Neuronal stem cell (in vitro differentiated cells): Measurements from ENCODE around the gene CAP1.

Experiments
- DNase-seq: peaks from one replicate; pipeline ENCODE4 v3.0.0-alpha.2; 2013; ENCODE audit warnings: low spot score
- H2AFZ ChIP-seq: one replicate; pipeline ENCODE4 v1.6.1; 2013; ENCODE audit warnings: mild to moderate bottlenecking, low read length, inconsistent platforms
- H2AK5ac ChIP-seq: 2 replicates; pipeline ENCODE4 v1.6.1; 2013; ENCODE audit warnings: low read depth, mild to moderate bottlenecking, inconsistent platforms, low read length, moderate library complexity, mixed read lengths
- H2BK120ac ChIP-seq: 2 replicates; pipeline ENCODE4 v1.6.1; 2013; ENCODE audit warnings: low read depth, mild to moderate bottlenecking, inconsistent platforms, low read length, moderate library complexity, mixed read lengths
- H2BK12ac ChIP-seq: one replicate; pipeline ENCODE4 v1.6.1; 2013; ENCODE audit warnings: low read length, inconsistent platforms
- H2BK15ac ChIP-seq: 2 replicates; pipeline ENCODE4 v1.6.1; 2013; ENCODE audit warnings: mild to moderate bottlenecking, low read length, inconsistent platforms, mixed read lengths
- H2BK5ac ChIP-seq: one replicate; pipeline ENCODE4 v1.6.1; 2013; ENCODE audit warnings: inconsistent platforms, mild to moderate bottlenecking, low read length, moderate library complexity
- H3K14ac ChIP-seq: one replicate; pipeline ENCODE4 v1.6.1; 2013; ENCODE audit warnings: low read length, inconsistent platforms
- H3K18ac ChIP-seq: 2 replicates; pipeline ENCODE4 v1.6.1; 2013; ENCODE audit warnings: low read length, inconsistent platforms
- H3K23ac ChIP-seq: 2 replicates; pipeline ENCODE4 v1.6.1; 2013; ENCODE audit warnings: low read depth, mild to moderate bottlenecking, mixed read lengths, low read length, inconsistent platforms; ENCODE audit not compliant: poor library complexity
- H3K27ac ChIP-seq: replicated peaks from 3 replicates; pipeline ENCODE4 v1.5.1; 2013; ENCODE audit warnings: low read length, inconsistent platforms
- H3K27me3 ChIP-seq, 3 experiments: 2 replicates each; pipeline ENCODE4 v1.6.1; 2013; ENCODE audit warnings: low read length in 3 of 3, mild to moderate bottlenecking in 2 of 3, inconsistent platforms in 1 of 3, low read depth in 1 of 3, mixed read lengths in 1 of 3, moderate library complexity in 1 of 3; ENCODE audit not compliant: control insufficient read depth in 3 of 3, insufficient read depth in 3 of 3
- H3K36me3 ChIP-seq, 2 donors: replicated peaks in 1 of 2; 2 replicates each; pipeline ENCODE4 v1.6.1; 2013; ENCODE audit warnings: low read length in 2 of 2; ENCODE audit not compliant: control insufficient read depth in 2 of 2, insufficient read depth in 2 of 2
- H3K4ac ChIP-seq: 2 replicates; pipeline ENCODE4 v1.6.1; 2013; ENCODE audit warnings: inconsistent platforms, mild to moderate bottlenecking, low read length, moderate library complexity
- H3K4me1 ChIP-seq, 2 donors: 1 replicate in 1 of 2; 2 replicates in 1 of 2; pipeline ENCODE4 v1.6.1; 2013; ENCODE audit warnings: low read length in 2 of 2, low read depth in 1 of 2; ENCODE audit not compliant: control insufficient read depth in 2 of 2, insufficient read depth in 1 of 2
- H3K4me2 ChIP-seq: one replicate; pipeline ENCODE4 v1.6.1; 2013; ENCODE audit warnings: mild to moderate bottlenecking, low read length, inconsistent platforms; ENCODE audit not compliant: insufficient read depth, poor library complexity, severe bottlenecking
- H3K4me3 ChIP-seq, 2 donors: 2 replicates each; pipeline ENCODE4 v1.5.1; 2013; ENCODE audit warnings: low read length in 2 of 2, mild to moderate bottlenecking in 2 of 2, inconsistent platforms in 1 of 2, moderate library complexity in 1 of 2
- H3K79me1 ChIP-seq: one replicate; pipeline ENCODE4 v1.6.1; 2013; ENCODE audit warnings: low read depth, mild to moderate bottlenecking, inconsistent platforms, low read length, moderate library complexity
- H3K9ac ChIP-seq: one replicate; pipeline ENCODE4 v1.6.1; 2013; ENCODE audit warnings: mild to moderate bottlenecking, low read depth, low read length, inconsistent platforms; ENCODE audit not compliant: poor library complexity
- H3K9me3 ChIP-seq, 2 donors: replicated peaks in 1 of 2; 2 replicates each; pipeline versions ENCODE3 to v1.6.1; 2013; ENCODE audit warnings: low read length in 2 of 2, mild to moderate bottlenecking in 2 of 2, inconsistent platforms in 1 of 2, low read depth in 1 of 2, mixed read lengths in 1 of 2, moderate library complexity in 1 of 2; ENCODE audit not compliant: control insufficient read depth in 2 of 2, insufficient read depth in 1 of 2
- H4K8ac ChIP-seq: one replicate; pipeline ENCODE4 v1.6.1; 2013; ENCODE audit warnings: low read depth, mild to moderate bottlenecking, inconsistent platforms, low read length, moderate library complexity
- H4K91ac ChIP-seq: one replicate; pipeline ENCODE4 v1.6.1; 2013; ENCODE audit warnings: low read length, low read depth, mild to moderate bottlenecking, inconsistent platforms; ENCODE audit not compliant: poor library complexity
- WGBS, 2 donors: extraction: QIAGEN DNeasy Blood & Tissue Kit; methylation state at CpG; one replicate each; pipeline ENCODE4 v1.1.7; 2013; ENCODE audit warnings: missing lambda C conversion rate in 2 of 2, mixed read lengths in 1 of 2; ENCODE audit not compliant: insufficient read length in 2 of 2, insufficient replicate concordance in 1 of 2; ENCODE audit errors: extremely low coverage in 2 of 2; 5-methylcytosine and 5-hydroxymethylcytosine counted together

Gene CAP1

GRCh38 chr1:40038697-40039096, 1.8 kb upstream of the CAP1 start:
- H4K8ac ChIP-seq, result no peak overlapping the region
- H2AK5ac ChIP-seq, result no peak overlapping the region
- no peak overlapping the region for H3K4me2 ChIP-seq
- H3K14ac ChIP-seq, result no peak overlapping the region
- no peak overlapping the region for H3K4ac ChIP-seq
- H3K4me3 ChIP-seq, result no peak overlapping the region
- peaks cover 4 to 13% of the 10 kb centered on the region in 2 donors for H3K4me1 ChIP-seq
- H3K27ac ChIP-seq, result no peak overlapping the region
- peaks cover 1% of the 10 kb centered on the region for H3K79me1 ChIP-seq
- WGBS, 2 donors, result no CpG with 5 or more reads among the region's 3 CpGs
- no peaks in the 10 kb centered on the region for H3K27me3 ChIP-seq
- H3K18ac ChIP-seq, result no peak overlapping the region
- H2BK15ac ChIP-seq, result no peak overlapping the region
- no peak for DNase-seq
- H3K9me3 ChIP-seq, result no peaks in the 10 kb centered on the region
- no peak overlapping the region for H2BK120ac ChIP-seq
- no peak overlapping the region for H2BK12ac ChIP-seq
- no peak overlapping the region for H3K23ac ChIP-seq
- H2BK5ac ChIP-seq, result no peak overlapping the region
- no peak overlapping the region for H3K9ac ChIP-seq
- H3K36me3 ChIP-seq, result peaks cover 0 to 16% of the 10 kb centered on the region in 2 donors
- H2AFZ ChIP-seq, result no peak overlapping the region
- H4K91ac ChIP-seq, result no peak overlapping the region

DNA sequence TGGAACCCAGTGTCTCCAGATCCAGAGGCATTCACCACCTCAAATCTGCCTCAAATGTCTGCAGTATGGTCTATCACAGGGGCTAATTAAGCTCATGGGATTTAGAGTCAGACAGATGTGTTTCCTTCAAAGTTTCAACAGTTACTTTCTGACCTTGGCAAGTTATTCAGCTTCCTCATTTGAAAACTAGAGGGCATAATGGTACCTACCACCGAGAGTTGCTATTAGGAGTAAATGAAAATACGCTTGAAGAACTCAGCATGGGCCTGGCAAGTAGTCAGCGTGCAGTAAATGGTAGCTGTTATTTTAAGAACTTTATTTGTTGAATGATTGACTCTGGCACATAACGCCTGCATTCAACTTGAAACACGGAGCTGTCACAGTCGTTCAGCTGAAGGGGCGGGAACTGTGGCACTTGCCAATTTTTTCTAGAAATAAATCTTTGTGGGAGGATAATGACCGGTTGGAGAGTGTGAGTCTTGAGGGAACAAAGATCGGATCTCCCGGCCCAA, 1.2 kb upstream of the CAP1 start:
- peak overlapping the region; percentile 92 for H2AFZ ChIP-seq
- H3K4me2 ChIP-seq, result peak overlapping the region; percentile 97
- H3K4me3 ChIP-seq, result peak overlapping the region; percentile 73 to 86
- no peak overlapping the region for H3K14ac ChIP-seq
- no CpG with 5 or more reads among the region's 10 CpGs for WGBS, 2 donors
- peaks cover 1% of the 10 kb centered on the region for H3K79me1 ChIP-seq
- H3K4me1 ChIP-seq, result peaks cover 4 to 13% of the 10 kb centered on the region in 2 donors
- no peak overlapping the region for H2BK15ac ChIP-seq
- H2BK120ac ChIP-seq, result no peak overlapping the region
- no peak overlapping the region for H2BK5ac ChIP-seq
- no peak overlapping the region for H2AK5ac ChIP-seq
- H3K27me3 ChIP-seq, result no peaks in the 10 kb centered on the region
- DNase-seq, result peak; percentile 4
- H4K8ac ChIP-seq, result no peak overlapping the region
- H3K27ac ChIP-seq, result peak overlapping the region; percentile 75
- peaks cover 0 to 16% of the 10 kb centered on the region in 2 donors for H3K36me3 ChIP-seq
- H3K4ac ChIP-seq, result no peak overlapping the region
- no peak overlapping the region for H2BK12ac ChIP-seq
- H4K91ac ChIP-seq, result no peak overlapping the region
- H3K18ac ChIP-seq, result no peak overlapping the region
- peak overlapping the region; percentile 89 for H3K9ac ChIP-seq
- H3K9me3 ChIP-seq, result no peaks in the 10 kb centered on the region
- H3K23ac ChIP-seq, result peak overlapping the region; percentile 92

GRCh38 chr1:40039757-40040510, 595 bp upstream of the CAP1 start:
- peaks cover 4 to 13% of the 10 kb centered on the region in 2 donors for H3K4me1 ChIP-seq
- H3K9ac ChIP-seq, result peak overlapping the region; percentile 89
- peak overlapping the region; percentile 75 for H3K27ac ChIP-seq
- peak overlapping the region; percentile 92 for H3K23ac ChIP-seq
- H2AFZ ChIP-seq, result peak overlapping the region; percentile 92
- no peaks in the 10 kb centered on the region for H3K9me3 ChIP-seq
- H2BK5ac ChIP-seq, result no peak overlapping the region
- H2AK5ac ChIP-seq, result no peak overlapping the region
- no CpG with 5 or more reads among the region's 52 CpGs for WGBS, 2 donors
- DNase-seq, result no peak
- peak overlapping the region; percentile 84 for H3K18ac ChIP-seq
- H3K4me3 ChIP-seq, result peak overlapping the region; percentile 73 to 86
- peak overlapping the region; percentile 84 for H2BK15ac ChIP-seq
- no peak overlapping the region for H2BK12ac ChIP-seq
- peak overlapping the region; percentile 97 for H3K4me2 ChIP-seq
- H3K14ac ChIP-seq, result peak overlapping the region; percentile 15
- peaks cover 0 to 18% of the 10 kb centered on the region in 2 donors for H3K36me3 ChIP-seq
- peak overlapping the region; percentile 73 for H2BK120ac ChIP-seq
- no peak overlapping the region for H4K91ac ChIP-seq
- H3K27me3 ChIP-seq, result no peaks in the 10 kb centered on the region
- no peak overlapping the region for H4K8ac ChIP-seq
- H3K79me1 ChIP-seq, result peaks cover 1% of the 10 kb centered on the region
- H3K4ac ChIP-seq, result no peak overlapping the region

DNA sequence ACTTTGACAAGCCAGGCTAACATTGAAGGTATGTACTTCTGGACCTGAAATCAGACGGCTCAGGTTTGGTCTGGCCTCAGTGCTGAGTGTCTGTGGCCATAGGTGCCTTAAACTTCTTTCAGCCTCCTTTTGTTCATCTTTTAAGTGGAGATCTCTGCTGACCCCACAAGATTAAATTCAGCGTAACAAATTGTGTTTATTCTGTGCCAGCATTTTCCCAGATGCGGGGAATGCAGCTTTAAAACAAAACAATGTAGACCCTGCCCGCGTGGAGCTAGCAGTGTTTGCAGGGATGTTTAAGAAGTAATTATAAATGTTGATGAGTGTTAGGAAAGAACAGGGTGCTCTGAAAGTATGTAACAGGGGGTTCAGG, 923 bp downstream of the CAP1 start:
- Histone ChIP-seq H3K27me3 (no peaks in the 10 kb centered on the region), H2AFZ (no peak overlapping the region), H3K4ac (no peak overlapping the region), H2AK5ac (no peak overlapping the region), H3K36me3 (peaks cover 0 to 30% of the 10 kb centered on the region in 2 donors), H3K23ac (no peak overlapping the region), H2BK15ac (no peak overlapping the region), H2BK120ac (no peak overlapping the region), H2BK12ac (no peak overlapping the region), H3K9ac (no peak overlapping the region), H4K8ac (no peak overlapping the region), H3K4me1 (peaks cover 4 to 13% of the 10 kb centered on the region in 2 donors), H3K4me3 (peak overlapping the region; percentile 89 to 95), H3K27ac (no peak overlapping the region), H2BK5ac (no peak overlapping the region), H4K91ac (no peak overlapping the region), H3K14ac (no peak overlapping the region), H3K9me3 (no peaks in the 10 kb centered on the region), H3K18ac (no peak overlapping the region), H3K4me2 (peak overlapping the region; percentile 76), H3K79me1 (peaks cover 1% of the 10 kb centered on the region)
- no CpG with 5 or more reads among the region's 5 CpGs for WGBS, 2 donors
- DNase-seq, result no peak
